GM23248 (cell line): ENCODE results near the gene ATP10A.

Experiments
- EZH2 ChIP-seq: fragments of 200-600 bp; sonication (generic); IDR thresholded peaks from 2 replicates; pipeline ENCODE4 v1.6.1; 2018; ENCODE audit warnings: antibody characterized with exemption, mild to moderate bottlenecking; ENCODE audit not compliant: insufficient read depth, poor library complexity, severe bottlenecking
- EZH2phosphoT487 ChIP-seq: fragments of 200-600 bp; sonication (generic); IDR thresholded peaks from 2 replicates; pipeline ENCODE4 v1.6.1; 2018; ENCODE audit warnings: antibody characterized with exemption, moderate library complexity, mild to moderate bottlenecking, low read depth; ENCODE audit not compliant: insufficient read depth

DNA sequence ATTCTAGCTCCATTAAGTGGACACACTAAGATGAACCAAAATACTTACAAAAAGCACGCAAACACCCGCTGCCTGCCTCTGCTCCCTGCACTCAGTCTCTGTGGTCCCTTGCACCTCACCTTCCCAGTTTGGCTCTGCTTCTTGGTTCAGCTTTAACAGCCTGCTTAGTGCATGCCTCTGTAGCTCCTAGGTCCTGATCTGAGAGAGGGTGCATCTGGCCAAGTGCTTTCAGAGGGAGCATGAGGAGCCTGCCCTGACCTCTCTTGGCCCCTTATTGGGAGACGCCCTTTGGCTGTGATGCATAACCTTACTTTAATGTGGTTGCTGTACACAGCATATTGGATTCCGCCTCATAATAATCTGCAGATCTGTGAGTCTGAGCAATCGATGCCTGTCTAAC lies 21.2 kb upstream of the ATP10A start:
- no peak for TF ChIP-seq EZH2
- no peak for TF ChIP-seq EZH2phosphoT487
